GM12801 (cell line): ENCODE results near the gene NCMAP.

Experiments
- CTCF ChIP-seq: IDR thresholded peaks from one replicate; pipeline ENCODE4 v1.5.1; 2011; ENCODE audit warnings: control low read depth; ENCODE audit not compliant: insufficient read length; ENCODE audit errors: extremely low read depth

The NCMAP gene

GRCh38 chr1:24619376-24619775 is 63.5 kb downstream of the NCMAP start:
- TF ChIP-seq CTCF = no peak

- TF ChIP-seq CTCF = no peak
These were observed 64.8 kb downstream of the NCMAP start for GRCh38 chr1:24620678-24621077.

GRCh38 chr1:24621121-24621520 is 65.2 kb downstream of the NCMAP start:
- TF ChIP-seq CTCF = no peak

- TF ChIP-seq CTCF = no peak
These were observed 66.3 kb downstream of the NCMAP start for GRCh38 chr1:24622218-24622617.

GRCh38 chr1:24632832-24633175 is 76.9 kb downstream of the NCMAP start:
- no peak for TF ChIP-seq CTCF

- TF ChIP-seq CTCF = no peak
These were observed 79.4 kb downstream of the NCMAP start for GRCh38 chr1:24635195-24635843.

GRCh38 chr1:24636661-24637357 is 80.9 kb downstream of the NCMAP start:
- no peak for TF ChIP-seq CTCF
